SK-N-MC (cell line): ENCODE data around the gene SLC4A8.

Source experiments
- DNase-seq: peaks from one replicate; pipeline ENCODE4 v3.0.0-alpha.2; 2011; ENCODE audit warnings: low read depth, low spot score
- H3K27ac ChIP-seq: fragments of 200-600 bp; sonication (generic); 2 replicates; pipeline ENCODE4 v1.5.1; 2016; ENCODE audit warnings: mixed run types
- H3K36me3 ChIP-seq: fragments of 200-600 bp; sonication (generic); 2 replicates; pipeline ENCODE4 v1.6.1; 2017; ENCODE audit warnings: antibody characterized with exemption, low read length, mixed read lengths; ENCODE audit not compliant: insufficient read depth
- H3K4me3 ChIP-seq: fragments of 200-600 bp; sonication (generic); 2 replicates; pipeline ENCODE4 v1.5.1; 2016
- H3K9ac ChIP-seq: fragments of 200-600 bp; sonication (generic); 2 replicates; pipeline ENCODE4 v1.8.0; 2017; ENCODE audit warnings: mixed run types, mixed read lengths; ENCODE audit not compliant: insufficient read length
- H3K9me3 ChIP-seq: fragments of 200-600 bp; sonication (generic); 2 replicates; pipeline ENCODE4 v1.6.1; 2017; ENCODE audit warnings: low read depth, mild to moderate bottlenecking, antibody characterized with exemption, low read length, moderate library complexity, mixed read lengths
- EZH2 ChIP-seq: fragments of 200-600 bp; sonication (generic); IDR thresholded peaks from one replicate; pipeline ENCODE4 v1.6.1; 2017; ENCODE audit warnings: antibody characterized with exemption
- FOXP2 ChIP-seq: optimal IDR thresholded peaks from 2 replicates; pipeline ENCODE3; 2011; ENCODE audit warnings: mild to moderate bottlenecking, moderate library complexity; ENCODE audit not compliant: insufficient read depth; ENCODE audit errors: extremely low read length, control extremely low read depth
- POLR2AphosphoS5 ChIP-seq: IDR thresholded peaks from 2 replicates; pipeline ENCODE4 v1.6.1; 2012; ENCODE audit warnings: mild to moderate bottlenecking, low read depth, low read length, borderline replicate concordance

The SLC4A8 gene

DNA sequence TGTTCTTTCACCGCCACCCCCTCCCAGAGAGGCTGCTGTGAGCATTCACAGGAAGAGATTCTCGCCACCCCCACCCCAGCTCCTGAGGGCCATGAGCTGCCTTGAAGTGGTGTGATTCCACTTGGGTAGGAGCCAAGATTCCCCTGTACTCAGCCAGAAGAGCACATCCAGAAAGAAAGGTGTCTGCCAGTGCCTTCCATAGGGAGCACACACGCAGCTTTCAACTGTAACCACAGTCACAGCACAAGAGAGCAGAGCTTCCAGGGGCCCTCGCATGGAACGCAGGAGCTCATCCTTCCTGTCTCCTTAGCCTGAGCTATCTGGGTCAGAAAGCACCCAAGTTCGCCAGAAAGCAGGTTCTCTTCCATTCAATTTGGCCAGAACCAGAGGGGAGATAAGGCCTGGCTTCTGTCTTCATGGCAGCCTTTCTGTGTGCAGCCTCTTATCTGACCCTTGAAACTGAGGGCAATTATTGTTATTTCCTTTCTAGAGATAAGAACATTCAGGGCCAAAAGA, 99.8 kb downstream of the SLC4A8 start:
- H3K9me3 ChIP-seq, result no peaks in the 10 kb centered on the region
- no peak overlapping the region for H3K4me3 ChIP-seq
- peak overlapping the region; percentile 37 for H3K9ac ChIP-seq
- DNase-seq, result no peak
- TF ChIP-seq POLR2AphosphoS5 (no peak), EZH2 (no peak), FOXP2 (no peak)
- no peak overlapping the region for H3K27ac ChIP-seq
- no peaks in the 10 kb centered on the region for H3K36me3 ChIP-seq

DNA sequence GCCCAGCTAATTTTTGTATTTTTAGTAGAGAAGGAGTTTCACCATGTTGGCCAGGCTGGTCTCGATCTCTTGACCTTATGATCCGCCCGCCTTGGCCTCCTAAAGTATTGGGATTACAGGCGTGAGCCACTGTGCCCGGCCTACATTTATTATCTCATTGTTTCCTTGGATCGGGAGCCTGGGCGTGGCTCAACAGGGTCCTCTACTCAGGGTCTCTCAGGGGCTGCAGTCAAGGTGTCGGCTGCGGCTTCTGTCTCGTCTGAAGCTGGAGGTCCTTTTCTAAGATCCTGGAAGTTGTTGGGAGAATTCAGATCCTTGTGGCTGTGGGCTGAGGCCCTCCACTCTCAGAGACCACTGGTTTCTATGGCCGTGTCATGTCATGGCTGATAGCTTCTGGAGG, 100.9 kb downstream of the SLC4A8 start:
- no peak for DNase-seq
- TF ChIP-seq POLR2AphosphoS5, result no peak
- TF ChIP-seq FOXP2, result no peak
- no peak for TF ChIP-seq EZH2
- H3K36me3 ChIP-seq, result no peaks in the 10 kb centered on the region
- no peak overlapping the region for H3K9ac ChIP-seq
- no peaks in the 10 kb centered on the region for H3K9me3 ChIP-seq
- H3K4me3 ChIP-seq, result no peak overlapping the region
- no peak overlapping the region for H3K27ac ChIP-seq

GRCh38 chr12:51527966-51528365, 103.3 kb downstream of the SLC4A8 start:
- no peak for DNase-seq
- TF ChIP-seq FOXP2 (no peak), EZH2 (no peak), POLR2AphosphoS5 (no peak)
- Histone ChIP-seq H3K9me3 (no peaks in the 10 kb centered on the region), H3K4me3 (no peak overlapping the region), H3K36me3 (no peaks in the 10 kb centered on the region), H3K9ac (no peak overlapping the region), H3K27ac (no peak overlapping the region)

GRCh38 chr12:51528852-51529650, 104.4 kb downstream of the SLC4A8 start:
- no peaks in the 10 kb centered on the region for H3K9me3 ChIP-seq
- H3K36me3 ChIP-seq, result no peaks in the 10 kb centered on the region
- TF ChIP-seq FOXP2 (no peak), EZH2 (no peak), POLR2AphosphoS5 (no peak)
- H3K27ac ChIP-seq, result no peak overlapping the region
- no peak overlapping the region for H3K9ac ChIP-seq
- no peak for DNase-seq
- no peak overlapping the region for H3K4me3 ChIP-seq

DNA sequence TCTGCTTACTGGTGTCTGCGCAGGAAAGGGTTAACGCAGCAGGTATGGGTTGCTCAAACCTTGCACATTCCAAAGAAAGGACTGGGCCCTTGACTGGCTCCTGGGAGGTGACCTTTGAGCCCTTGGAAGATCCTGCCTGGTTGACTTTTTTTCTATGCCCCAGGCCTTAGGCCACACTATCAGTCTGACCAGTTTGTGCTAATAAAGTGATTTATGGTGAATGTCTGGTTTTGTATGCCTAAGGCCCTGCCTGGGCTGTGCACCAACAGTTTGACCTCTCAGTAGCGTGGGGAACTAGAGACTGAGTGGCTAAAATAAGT, 105.0 kb downstream of the SLC4A8 start:
- Histone ChIP-seq H3K4me3 (no peak overlapping the region), H3K27ac (no peak overlapping the region), H3K9ac (no peak overlapping the region), H3K36me3 (no peaks in the 10 kb centered on the region), H3K9me3 (no peaks in the 10 kb centered on the region)
- DNase-seq, result no peak
- TF ChIP-seq POLR2AphosphoS5 (no peak), EZH2 (no peak), FOXP2 (no peak)

DNA sequence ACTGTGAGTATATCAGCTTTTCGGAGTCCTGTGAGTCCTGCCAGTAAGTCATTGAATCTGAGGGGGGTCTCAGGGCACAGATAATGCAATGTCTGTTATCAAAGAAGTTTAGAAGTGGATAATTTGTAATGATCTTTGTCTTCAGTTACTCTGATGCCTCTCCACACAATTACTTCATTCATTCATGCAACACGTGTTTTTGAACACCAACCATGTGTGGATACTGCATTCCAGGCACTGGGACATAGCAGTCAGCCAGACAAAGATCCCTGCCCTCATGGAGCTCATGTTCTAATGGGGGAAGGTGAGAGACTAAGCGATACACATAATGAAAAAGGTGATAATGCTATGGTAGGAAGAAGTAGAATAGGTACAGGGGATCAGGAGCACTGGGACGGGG, 105.6 kb downstream of the SLC4A8 start:
- no peak overlapping the region for H3K27ac ChIP-seq
- H3K36me3 ChIP-seq, result no peaks in the 10 kb centered on the region
- DNase-seq, result no peak
- H3K9ac ChIP-seq, result no peak overlapping the region
- H3K9me3 ChIP-seq, result no peaks in the 10 kb centered on the region
- no peak overlapping the region for H3K4me3 ChIP-seq
- TF ChIP-seq FOXP2 (no peak), EZH2 (no peak), POLR2AphosphoS5 (no peak)

DNA sequence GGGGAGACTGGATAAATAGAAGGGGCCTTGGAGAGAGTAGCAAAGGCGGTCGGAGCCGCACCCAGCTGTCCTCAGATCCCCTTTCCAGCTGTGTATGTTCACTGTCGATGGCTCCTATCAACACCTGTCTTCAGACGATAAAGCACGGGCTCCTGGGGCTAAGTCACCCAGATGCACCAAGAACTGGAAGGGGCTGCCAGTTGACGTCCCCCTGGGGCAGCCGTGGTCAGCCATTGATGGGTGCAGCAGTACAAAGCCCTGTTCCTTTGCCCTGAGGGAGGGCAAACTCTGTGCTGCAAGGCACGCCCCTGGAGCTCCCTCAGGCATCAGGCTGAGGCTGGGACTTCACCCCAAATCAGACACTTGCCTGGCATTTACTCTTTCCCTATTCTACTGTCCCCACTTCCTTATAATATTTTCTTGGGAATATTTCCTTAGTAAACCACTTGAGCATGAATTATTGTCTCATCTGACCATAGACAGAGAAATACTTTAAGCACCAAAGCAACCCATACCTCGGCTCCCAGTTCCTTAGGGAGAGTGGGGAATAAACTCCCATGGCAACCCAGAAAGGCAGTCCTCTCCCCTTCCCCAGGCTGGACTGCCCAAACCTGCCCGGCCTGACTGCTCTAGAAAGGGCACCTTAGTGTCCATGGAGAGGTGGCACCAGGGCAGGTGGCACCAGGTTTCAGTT, 106.8 kb downstream of the SLC4A8 start:
- Histone ChIP-seq H3K36me3 (no peaks in the 10 kb centered on the region), H3K9ac (no peak overlapping the region), H3K4me3 (peak overlapping the region; percentile 47; the same call in 1 of the 2 replicates), H3K27ac (no peak overlapping the region), H3K9me3 (no peaks in the 10 kb centered on the region)
- TF ChIP-seq POLR2AphosphoS5, result no peak
- no peak for TF ChIP-seq FOXP2
- TF ChIP-seq EZH2, result no peak
- no peak for DNase-seq

DNA sequence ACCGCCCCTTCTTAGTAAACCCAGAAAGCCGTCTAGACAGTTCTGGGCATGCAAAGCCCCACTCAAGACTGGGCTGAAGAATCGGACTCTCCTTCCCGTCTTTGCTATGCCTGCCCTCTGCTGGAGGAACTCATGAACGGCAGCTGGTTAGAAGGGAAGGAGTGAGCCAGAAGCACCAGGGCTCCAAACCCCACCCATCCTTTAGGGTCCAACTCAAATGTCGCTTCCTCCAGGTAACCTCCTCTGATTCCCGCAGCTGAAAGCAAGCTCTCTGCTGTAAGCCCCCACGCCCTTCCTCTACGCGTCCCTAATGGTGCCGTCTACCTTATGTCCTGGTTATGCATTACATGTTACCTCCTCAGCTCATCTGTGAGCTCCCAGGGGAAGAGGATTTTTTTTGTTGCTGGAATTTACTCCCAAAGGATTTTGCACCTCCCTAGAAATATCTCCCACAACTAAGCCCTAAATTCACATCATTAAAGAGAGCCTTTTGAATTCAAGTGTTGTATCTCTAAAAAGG, 107.4 kb downstream of the SLC4A8 start:
- Histone ChIP-seq H3K4me3 (peak overlapping the region; percentile 47; the same call in 1 of the 2 replicates), H3K27ac (no peak overlapping the region), H3K9ac (no peak overlapping the region), H3K36me3 (no peaks in the 10 kb centered on the region), H3K9me3 (no peaks in the 10 kb centered on the region)
- peak; percentile 32 for DNase-seq
- TF ChIP-seq EZH2, result no peak
- TF ChIP-seq FOXP2, result no peak
- TF ChIP-seq POLR2AphosphoS5, result no peak

DNA sequence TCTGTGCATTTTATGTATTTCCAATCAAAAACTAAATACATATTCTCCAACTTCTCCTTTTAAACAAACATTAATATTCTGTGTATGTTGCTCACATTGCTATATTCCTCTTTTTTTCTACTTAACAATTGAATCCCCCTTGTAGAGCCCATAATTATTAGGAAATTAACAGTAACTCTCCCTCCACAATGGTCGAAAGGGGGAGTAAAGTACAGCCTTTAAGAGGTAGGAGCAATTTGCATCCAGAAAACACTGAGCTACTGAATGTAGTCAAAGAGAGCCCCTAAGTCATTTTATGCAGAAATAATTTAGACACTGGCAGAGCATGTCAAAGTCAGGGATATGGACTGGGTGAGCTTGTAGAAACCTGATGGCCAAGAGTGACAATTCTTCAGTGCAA, 109.2 kb downstream of the SLC4A8 start:
- Histone ChIP-seq H3K27ac (no peak overlapping the region), H3K4me3 (no peak overlapping the region), H3K36me3 (no peaks in the 10 kb centered on the region), H3K9ac (no peak overlapping the region), H3K9me3 (no peaks in the 10 kb centered on the region)
- DNase-seq, result peak; percentile 18
- TF ChIP-seq FOXP2, result no peak
- no peak for TF ChIP-seq EZH2
- TF ChIP-seq POLR2AphosphoS5, result no peak
